Bronchial epithelial cell (primary cell): Measurements from ENCODE around the gene GPR107. TPM values are rescaled to one million over a fixed set of nuclear protein-coding genes. Genes with fewer than 3 reads are reported as not detected.

ENCODE experiments used
- DNase-seq: peaks from one replicate; pipeline ENCODE4 v3.0.0-alpha.2; 2010; ENCODE audit warnings: low read depth
- FAIRE-seq: peaks from 2 replicates; lab custom pipeline; 2011; peaks lifted over from hg19 to GRCh38; lab: Jason Lieb, UNC
- H3K27me3 ChIP-seq: 2 replicates; pipeline ENCODE4 v1.5.1; 2011; ENCODE audit warnings: low read length; ENCODE audit not compliant: control insufficient read depth, insufficient read depth
- H3K36me3 ChIP-seq: 2 replicates; pipeline ENCODE4 v1.5.1; 2011; ENCODE audit warnings: low read length; ENCODE audit not compliant: control insufficient read depth, insufficient read depth
- H3K4me3 ChIP-seq: 2 replicates; pipeline ENCODE4 v1.5.1; 2011; ENCODE audit warnings: mild to moderate bottlenecking, low read depth, low read length, control low read depth
- total RNA-seq: library from RNA; depleted of rRNA; stranded (reverse); fragments of >200 nt; gene quantifications from 2 replicates; pipeline ENCODE4 v1.2.1, GENCODE V29; 2014
- TF ChIP-seq, protein P1 (sequence below): IDR thresholded peaks from 2 replicates; pipeline ENCODE4 v1.5.1; 2011; ENCODE audit warnings: mild to moderate bottlenecking, moderate library complexity, low read length, control low read depth, inconsistent platforms; ENCODE audit not compliant: insufficient read depth, severe bottlenecking

Gene GPR107
- total RNA-seq, 1 donor from 2014 or later: 21.6 TPM

GRCh38 chr9:130174920-130175321 is 121.2 kb downstream of the GPR107 start:
- Histone ChIP-seq H3K4me3 (no peak overlapping the region), H3K36me3 (peaks cover 8% of the 10 kb centered on the region), H3K27me3 (no peaks in the 10 kb centered on the region)
- DNase-seq (no peak), FAIRE-seq (no peak)
- TF ChIP-seq, protein P1, sequence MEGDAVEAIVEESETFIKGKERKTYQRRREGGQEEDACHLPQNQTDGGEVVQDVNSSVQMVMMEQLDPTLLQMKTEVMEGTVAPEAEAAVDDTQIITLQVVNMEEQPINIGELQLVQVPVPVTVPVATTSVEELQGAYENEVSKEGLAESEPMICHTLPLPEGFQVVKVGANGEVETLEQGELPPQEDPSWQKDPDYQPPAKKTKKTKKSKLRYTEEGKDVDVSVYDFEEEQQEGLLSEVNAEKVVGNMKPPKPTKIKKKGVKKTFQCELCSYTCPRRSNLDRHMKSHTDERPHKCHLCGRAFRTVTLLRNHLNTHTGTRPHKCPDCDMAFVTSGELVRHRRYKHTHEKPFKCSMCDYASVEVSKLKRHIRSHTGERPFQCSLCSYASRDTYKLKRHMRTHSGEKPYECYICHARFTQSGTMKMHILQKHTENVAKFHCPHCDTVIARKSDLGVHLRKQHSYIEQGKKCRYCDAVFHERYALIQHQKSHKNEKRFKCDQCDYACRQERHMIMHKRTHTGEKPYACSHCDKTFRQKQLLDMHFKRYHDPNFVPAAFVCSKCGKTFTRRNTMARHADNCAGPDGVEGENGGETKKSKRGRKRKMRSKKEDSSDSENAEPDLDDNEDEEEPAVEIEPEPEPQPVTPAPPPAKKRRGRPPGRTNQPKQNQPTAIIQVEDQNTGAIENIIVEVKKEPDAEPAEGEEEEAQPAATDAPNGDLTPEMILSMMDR: no peak

DNA sequence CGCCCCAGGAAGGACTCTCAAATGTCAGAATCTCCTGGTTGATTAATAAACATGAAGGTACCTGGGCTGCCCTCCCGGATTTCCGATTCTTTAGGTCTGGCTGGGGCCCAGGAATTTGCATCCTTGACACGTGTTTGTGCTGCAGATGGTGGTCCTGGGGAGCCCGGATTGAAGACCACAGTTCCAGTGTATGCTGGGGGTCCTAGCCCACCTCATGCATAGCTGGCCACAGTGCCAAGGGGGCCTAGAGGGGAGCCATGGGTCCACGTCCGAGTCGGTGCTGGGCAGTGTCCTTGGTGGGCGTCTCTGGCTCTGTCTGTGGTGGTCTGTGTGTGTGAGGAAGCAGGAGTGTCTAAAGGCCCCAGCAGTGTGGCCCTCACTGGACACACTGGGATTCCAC is 121.6 kb downstream of the GPR107 start:
- no peak for DNase-seq
- TF ChIP-seq, protein P1: no peak
- peaks cover 8% of the 10 kb centered on the region for H3K36me3 ChIP-seq
- no peaks in the 10 kb centered on the region for H3K27me3 ChIP-seq
- FAIRE-seq: peak; percentile 86
- H3K4me3 ChIP-seq: no peak overlapping the region

- peak; percentile 28 for FAIRE-seq
- TF ChIP-seq, protein P1: no peak
- DNase-seq: no peak
- no peaks in the 10 kb centered on the region for H3K27me3 ChIP-seq
- no peak overlapping the region for H3K4me3 ChIP-seq
- H3K36me3 ChIP-seq: peaks cover 8% of the 10 kb centered on the region
These were observed 123.1 kb downstream of the GPR107 start for GRCh38 chr9:130176760-130177159.

GRCh38 chr9:130177898-130178805 is 124.4 kb downstream of the GPR107 start:
- DNase-seq (no peak), FAIRE-seq (no peak)
- Histone ChIP-seq H3K27me3 (no peaks in the 10 kb centered on the region), H3K36me3 (peaks cover 10% of the 10 kb centered on the region), H3K4me3 (no peak overlapping the region)
- TF ChIP-seq, protein P1: no peak

- Histone ChIP-seq H3K36me3 (peaks cover 10% of the 10 kb centered on the region), H3K4me3 (no peak overlapping the region), H3K27me3 (no peaks in the 10 kb centered on the region)
- FAIRE-seq (no peak), DNase-seq (no peak)
- TF ChIP-seq, protein P1: no peak
These were observed 125.7 kb downstream of the GPR107 start for GRCh38 chr9:130179331-130179907.
